ENCODE results near the gene SERPINB5.

Gene SERPINB5, protein sequence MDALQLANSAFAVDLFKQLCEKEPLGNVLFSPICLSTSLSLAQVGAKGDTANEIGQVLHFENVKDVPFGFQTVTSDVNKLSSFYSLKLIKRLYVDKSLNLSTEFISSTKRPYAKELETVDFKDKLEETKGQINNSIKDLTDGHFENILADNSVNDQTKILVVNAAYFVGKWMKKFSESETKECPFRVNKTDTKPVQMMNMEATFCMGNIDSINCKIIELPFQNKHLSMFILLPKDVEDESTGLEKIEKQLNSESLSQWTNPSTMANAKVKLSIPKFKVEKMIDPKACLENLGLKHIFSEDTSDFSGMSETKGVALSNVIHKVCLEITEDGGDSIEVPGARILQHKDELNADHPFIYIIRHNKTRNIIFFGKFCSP

GRCh38 chr18:63476668-63477067 is at the start of gene SERPINB5:
Gene SERPINB5, plus strand, starts transcription at chr18:63476958. Its CDS starts 7,471 bp downstream, at chr18:63484429.
- TF ChIP-seq, protein P1, sequence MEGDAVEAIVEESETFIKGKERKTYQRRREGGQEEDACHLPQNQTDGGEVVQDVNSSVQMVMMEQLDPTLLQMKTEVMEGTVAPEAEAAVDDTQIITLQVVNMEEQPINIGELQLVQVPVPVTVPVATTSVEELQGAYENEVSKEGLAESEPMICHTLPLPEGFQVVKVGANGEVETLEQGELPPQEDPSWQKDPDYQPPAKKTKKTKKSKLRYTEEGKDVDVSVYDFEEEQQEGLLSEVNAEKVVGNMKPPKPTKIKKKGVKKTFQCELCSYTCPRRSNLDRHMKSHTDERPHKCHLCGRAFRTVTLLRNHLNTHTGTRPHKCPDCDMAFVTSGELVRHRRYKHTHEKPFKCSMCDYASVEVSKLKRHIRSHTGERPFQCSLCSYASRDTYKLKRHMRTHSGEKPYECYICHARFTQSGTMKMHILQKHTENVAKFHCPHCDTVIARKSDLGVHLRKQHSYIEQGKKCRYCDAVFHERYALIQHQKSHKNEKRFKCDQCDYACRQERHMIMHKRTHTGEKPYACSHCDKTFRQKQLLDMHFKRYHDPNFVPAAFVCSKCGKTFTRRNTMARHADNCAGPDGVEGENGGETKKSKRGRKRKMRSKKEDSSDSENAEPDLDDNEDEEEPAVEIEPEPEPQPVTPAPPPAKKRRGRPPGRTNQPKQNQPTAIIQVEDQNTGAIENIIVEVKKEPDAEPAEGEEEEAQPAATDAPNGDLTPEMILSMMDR (IDR thresholded peaks at IDR 0.05; ENCODE audit: insufficient read depth, low read length, poor library complexity, severe bottlenecking), result no peak
- TF ChIP-seq EZH2phosphoT487 (conservative IDR thresholded peaks at IDR 0.05; ENCODE audit: low read length), result no peak
- Histone ChIP-seq H3K9me3 (ENCODE audit: insufficient read depth, low read length) (no peaks in the 10 kb centered on the region), H3K27me3 (ENCODE audit: low read length) (no peaks in the 10 kb centered on the region), H3K4me2 (ENCODE audit: low read depth, low read length, poor library complexity, severe bottlenecking) (no peak within 1 kb of the TSS), H2AFZ (ENCODE audit: low read depth, low read length, severe bottlenecking) (peak within 1 kb of the TSS; percentile 4), H3K9me2 (replicated peaks; ENCODE audit: insufficient read depth, low read length) (no peaks in the 10 kb centered on the region), H3K4me3 (ENCODE audit: insufficient read depth, low read length, poor library complexity, severe bottlenecking) (no peak within 1 kb of the TSS), H3F3A (ENCODE audit: insufficient read depth) (no peaks in the 10 kb centered on the region), H3K79me2 (ENCODE audit: insufficient read depth, low read length) (no peaks in the 10 kb centered on the region), H4K20me1 (ENCODE audit: low read depth, low read length) (no peaks in the 10 kb centered on the region), H3K36me3 (ENCODE audit: low read length) (no peaks in the 10 kb centered on the region), H3K9ac (ENCODE audit: low read length) (no peak within 1 kb of the TSS), H3K27ac (ENCODE audit: low read depth, low read length) (no peak within 1 kb of the TSS)

GRCh38 chr18:63427558-63427957 is 49.2 kb upstream of the SERPINB5 start:
- TF ChIP-seq EZH2phosphoT487 (conservative IDR thresholded peaks at IDR 0.05; ENCODE audit: low read length), result no peak
- TF ChIP-seq, protein P1 (IDR thresholded peaks at IDR 0.05; ENCODE audit: insufficient read depth, low read length, poor library complexity, severe bottlenecking), result no peak
- Histone ChIP-seq H3K79me2 (ENCODE audit: insufficient read depth, low read length) (no peaks in the 10 kb centered on the region), H3K9ac (ENCODE audit: low read length) (no peak overlapping the region), H3K4me2 (ENCODE audit: low read depth, low read length, poor library complexity, severe bottlenecking) (no peak overlapping the region), H3F3A (ENCODE audit: insufficient read depth) (no peaks in the 10 kb centered on the region; the same call in 1 of the 2 replicates), H3K9me3 (ENCODE audit: insufficient read depth, low read length) (no peaks in the 10 kb centered on the region), H3K27me3 (ENCODE audit: low read length) (no peaks in the 10 kb centered on the region), H4K20me1 (ENCODE audit: low read depth, low read length) (no peaks in the 10 kb centered on the region), H3K27ac (ENCODE audit: low read depth, low read length) (no peak overlapping the region), H3K36me3 (ENCODE audit: low read length) (no peaks in the 10 kb centered on the region), H3K9me2 (replicated peaks; ENCODE audit: insufficient read depth, low read length) (no peaks in the 10 kb centered on the region), H2AFZ (ENCODE audit: low read depth, low read length, severe bottlenecking) (no peak overlapping the region), H3K4me3 (ENCODE audit: insufficient read depth, low read length, poor library complexity, severe bottlenecking) (no peak overlapping the region)

GRCh38 chr18:63430526-63430925 is 46.2 kb upstream of the SERPINB5 start:
- Histone ChIP-seq H2AFZ (ENCODE audit: low read depth, low read length, severe bottlenecking) (no peak overlapping the region), H3K9me2 (replicated peaks; ENCODE audit: insufficient read depth, low read length) (no peaks in the 10 kb centered on the region), H3K4me2 (ENCODE audit: low read depth, low read length, poor library complexity, severe bottlenecking) (no peak overlapping the region), H4K20me1 (ENCODE audit: low read depth, low read length) (no peaks in the 10 kb centered on the region), H3F3A (ENCODE audit: insufficient read depth) (no peaks in the 10 kb centered on the region), H3K4me3 (ENCODE audit: insufficient read depth, low read length, poor library complexity, severe bottlenecking) (no peak overlapping the region), H3K27ac (ENCODE audit: low read depth, low read length) (no peak overlapping the region), H3K9me3 (ENCODE audit: insufficient read depth, low read length) (no peaks in the 10 kb centered on the region), H3K9ac (ENCODE audit: low read length) (no peak overlapping the region), H3K27me3 (ENCODE audit: low read length) (no peaks in the 10 kb centered on the region), H3K79me2 (ENCODE audit: insufficient read depth, low read length) (no peaks in the 10 kb centered on the region), H3K36me3 (ENCODE audit: low read length) (no peaks in the 10 kb centered on the region)
- TF ChIP-seq EZH2phosphoT487 (conservative IDR thresholded peaks at IDR 0.05; ENCODE audit: low read length), result no peak
- TF ChIP-seq, protein P1 (IDR thresholded peaks at IDR 0.05; ENCODE audit: insufficient read depth, low read length, poor library complexity, severe bottlenecking), result no peak

All from SU-DHL-6 (cell line).